ENCODE measurements around the gene TP53I11.

The TP53I11 gene

GRCh38 chr11:44939673-44940395 lies 10.8 kb downstream of the TP53I11 start:
- DNase-seq (ENCODE audit: low read depth): no peak

- no peak for DNase-seq (ENCODE audit: low read depth)
Measured at GRCh38 chr11:44938066-44938691, 12.5 kb downstream of the TP53I11 start.

DNA sequence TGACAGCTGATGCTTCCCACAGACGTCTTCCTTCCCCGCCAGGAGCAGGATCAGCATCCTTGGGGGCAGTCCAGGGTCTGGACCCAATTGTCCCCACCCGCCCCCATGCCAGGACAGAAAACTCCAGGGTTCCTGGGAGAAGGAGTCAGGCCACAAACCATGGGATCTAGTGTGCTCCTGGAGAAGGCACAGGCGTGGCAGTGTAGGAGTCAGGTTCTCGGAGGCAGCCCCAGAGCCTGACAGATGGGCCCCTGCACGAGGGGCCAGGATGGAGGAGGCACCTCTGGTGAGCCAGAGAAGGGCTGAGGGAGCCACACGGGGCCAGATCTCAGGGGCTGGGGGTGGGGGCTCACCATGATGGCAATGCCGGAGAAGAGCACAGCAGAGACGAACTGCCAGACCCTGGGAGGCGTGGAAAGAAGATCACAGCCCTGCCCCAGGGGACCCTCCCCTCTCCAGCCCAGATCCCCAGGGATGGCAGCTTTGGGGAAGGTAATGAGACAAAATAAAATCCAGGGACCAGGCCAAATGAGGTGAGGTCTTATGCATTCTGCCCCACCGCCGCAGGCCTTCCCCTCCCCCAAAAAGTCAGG lies 13.6 kb downstream of the TP53I11 start:
- DNase-seq (ENCODE audit: low read depth): no peak

DNA sequence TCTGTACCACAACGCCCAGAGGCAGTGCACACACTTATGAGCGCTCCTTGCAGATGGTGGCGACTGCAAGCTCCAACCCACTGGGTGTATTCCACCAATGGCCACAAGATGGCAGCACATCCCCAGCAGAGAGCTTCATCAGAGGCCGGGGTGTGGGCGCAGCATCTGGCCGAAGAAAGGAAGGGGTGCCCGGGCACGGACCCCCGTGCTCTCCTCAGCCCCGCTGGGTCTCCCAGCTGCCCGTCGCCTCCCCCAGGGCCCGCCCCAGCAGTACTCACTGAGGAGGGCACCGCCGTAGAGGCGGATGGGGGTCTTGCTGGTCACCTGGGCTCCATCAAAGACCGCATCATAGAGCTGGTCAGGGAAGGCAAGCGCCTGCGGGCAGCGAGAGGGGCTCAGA lies 14.2 kb downstream of the TP53I11 start:
- peak; percentile 64 for DNase-seq (ENCODE audit: low read depth)

DNA sequence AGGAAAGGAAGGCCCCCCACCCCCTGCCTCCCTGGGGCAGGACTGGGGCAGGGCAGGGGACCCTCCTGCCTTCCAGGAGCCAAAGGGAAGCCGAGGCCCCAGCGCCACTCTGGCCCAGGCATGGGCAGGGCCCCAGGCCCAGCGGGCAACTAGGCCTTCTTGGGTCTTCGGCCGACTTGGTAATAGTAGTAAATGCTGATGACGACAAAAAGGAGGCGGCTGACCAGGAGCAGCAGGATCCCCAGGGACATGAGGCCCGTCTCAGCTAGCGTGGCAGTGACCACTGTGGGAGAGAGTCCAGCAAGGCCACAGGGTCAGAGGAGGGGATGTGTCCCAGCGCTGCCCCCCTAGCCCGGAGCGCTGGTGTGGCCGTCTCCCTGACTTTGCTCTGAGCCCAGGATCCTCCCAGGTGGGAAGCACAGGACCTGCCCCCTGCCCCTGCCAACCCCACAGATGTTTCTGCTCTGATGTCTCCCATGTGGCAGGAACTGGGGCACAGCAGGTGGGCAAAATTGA lies 15.9 kb downstream of the TP53I11 start:
- no peak for DNase-seq (ENCODE audit: low read depth)

DNA sequence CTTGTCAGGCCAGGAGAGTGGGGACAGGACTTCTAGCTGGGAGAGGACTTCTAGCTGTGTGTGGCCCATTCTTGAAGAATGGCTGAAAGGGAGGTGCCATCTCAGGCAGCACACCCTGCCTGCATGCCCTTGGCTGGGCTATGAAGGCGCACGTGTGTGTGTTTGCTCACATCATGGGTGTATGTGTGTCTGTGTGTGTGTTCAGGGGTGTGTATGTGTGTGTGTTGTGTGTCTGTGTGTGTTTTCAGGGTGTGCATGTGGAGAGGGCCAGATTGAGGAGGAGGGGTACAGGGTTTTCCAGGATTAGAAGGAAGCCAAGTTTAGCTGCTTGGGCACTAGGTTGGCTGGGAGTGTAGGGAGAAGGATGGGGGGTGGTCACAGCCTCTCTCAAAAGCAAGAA lies 16.6 kb downstream of the TP53I11 start:
- no peak for DNase-seq (ENCODE audit: low read depth)

GRCh38 chr11:44931466-44931865 lies 19.2 kb downstream of the TP53I11 start:
- DNase-seq (ENCODE audit: low read depth): no peak

- DNase-seq (ENCODE audit: low read depth): no peak
Measured at GRCh38 chr11:44930588-44931302, 19.9 kb downstream of the TP53I11 start.

GRCh38 chr11:44928816-44929215 lies 21.9 kb downstream of the TP53I11 start:
- no peak for DNase-seq (ENCODE audit: low read depth)

- DNase-seq (ENCODE audit: low read depth): no peak
Measured at GRCh38 chr11:44928144-44928543, 22.5 kb downstream of the TP53I11 start.

- DNase-seq (ENCODE audit: low read depth): peak; percentile 42
Measured at GRCh38 chr11:44927174-44927661, 23.5 kb downstream of the TP53I11 start.

DNA sequence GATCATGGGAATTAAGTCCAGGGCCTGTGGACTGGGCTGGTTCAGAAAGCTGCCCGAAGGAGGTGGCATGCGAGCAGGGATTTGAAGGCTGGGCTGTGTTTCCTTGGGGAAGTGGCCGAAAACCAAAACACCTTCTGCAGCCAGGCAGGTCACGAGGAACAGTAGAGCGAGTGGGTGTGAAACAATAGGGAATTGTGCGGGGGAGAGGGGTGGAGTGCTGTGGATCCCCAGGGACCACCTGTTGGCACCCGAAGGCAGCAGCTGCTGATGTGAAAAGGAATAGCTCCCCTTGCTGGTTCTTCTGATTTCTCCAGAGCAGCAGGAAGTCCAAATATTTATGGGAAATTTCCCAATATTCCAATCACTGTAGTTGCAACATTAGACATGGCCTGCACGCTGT lies 24.6 kb downstream of the TP53I11 start:
- no peak for DNase-seq (ENCODE audit: low read depth)

DNA sequence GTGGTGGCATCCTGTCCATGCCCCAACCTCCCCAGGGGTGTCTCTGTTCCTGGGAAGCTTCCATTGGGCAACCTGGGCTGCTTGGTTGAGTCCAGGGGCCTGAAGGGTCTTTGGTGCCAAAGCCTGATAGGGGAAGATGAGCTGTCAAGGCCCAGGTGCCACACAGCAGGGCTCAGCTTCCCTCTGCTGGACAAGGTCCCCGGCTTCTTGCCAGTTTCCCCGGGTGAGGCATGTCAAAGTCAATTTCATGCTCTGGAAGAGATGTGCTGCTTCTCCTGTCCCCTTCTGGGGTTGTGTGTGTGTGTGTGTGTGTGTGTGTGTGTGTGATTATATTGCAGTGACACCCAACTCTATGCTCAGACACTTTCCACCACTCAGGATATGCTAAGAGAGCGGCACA lies 26.9 kb downstream of the TP53I11 start:
- no peak for DNase-seq (ENCODE audit: low read depth)

- no peak for DNase-seq (ENCODE audit: low read depth)
Measured at GRCh38 chr11:44923115-44923514, 27.6 kb downstream of the TP53I11 start.

DNA sequence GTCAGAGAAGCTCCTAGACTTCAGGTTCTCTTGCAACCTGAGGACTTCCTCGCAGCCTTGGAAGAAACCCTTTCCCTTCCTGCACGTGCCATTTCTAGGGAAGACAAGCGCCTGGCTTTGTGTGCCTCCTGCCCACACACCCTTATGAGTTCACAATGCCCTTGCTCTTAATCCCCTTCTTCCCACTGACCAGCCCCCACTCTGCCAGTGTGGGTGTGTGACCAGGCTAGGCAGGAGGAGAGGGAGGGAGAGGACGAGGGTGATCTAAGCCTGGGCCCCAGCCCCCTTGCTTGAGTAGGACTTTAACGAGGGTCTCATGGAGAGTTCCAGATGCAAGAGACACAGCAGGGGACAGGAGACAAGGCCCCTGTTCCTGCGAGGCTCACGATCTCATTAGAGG lies 30.2 kb downstream of the TP53I11 start:
- DNase-seq (ENCODE audit: low read depth): no peak

GRCh38 chr11:44917741-44918140 lies 32.9 kb downstream of the TP53I11 start:
- no peak for DNase-seq (ENCODE audit: low read depth)

GRCh38 chr11:44916801-44917385 lies 33.8 kb downstream of the TP53I11 start:
- DNase-seq (ENCODE audit: low read depth): no peak

DNA sequence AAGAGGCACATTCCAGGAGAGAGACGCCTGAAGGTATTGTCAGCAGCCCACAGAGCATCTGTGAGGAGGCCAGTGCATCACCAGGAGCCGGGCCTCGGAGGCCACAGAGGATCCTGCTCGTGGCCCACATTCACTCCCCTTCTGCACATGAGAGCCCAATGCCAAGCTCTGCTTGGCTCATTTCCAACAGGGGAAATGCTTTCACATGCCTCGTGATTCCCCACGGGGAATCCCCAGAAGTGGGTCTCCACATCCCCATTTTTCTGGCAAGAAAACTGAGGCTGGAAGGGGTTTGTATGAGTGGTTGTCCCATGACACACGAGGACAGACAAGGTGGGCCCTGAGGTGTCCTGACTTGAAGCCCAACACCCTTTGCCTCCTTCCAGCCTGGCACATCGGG lies 34.4 kb downstream of the TP53I11 start:
- no peak for DNase-seq (ENCODE audit: low read depth)

GRCh38 chr11:44915621-44916020 lies 35.1 kb downstream of the TP53I11 start:
- no peak for DNase-seq (ENCODE audit: low read depth)

GRCh38 chr11:44915004-44915403 lies 35.7 kb downstream of the TP53I11 start:
- no peak for DNase-seq (ENCODE audit: low read depth)

GRCh38 chr11:44914105-44914504 lies 36.6 kb downstream of the TP53I11 start:
- no peak for DNase-seq (ENCODE audit: low read depth)

DNA sequence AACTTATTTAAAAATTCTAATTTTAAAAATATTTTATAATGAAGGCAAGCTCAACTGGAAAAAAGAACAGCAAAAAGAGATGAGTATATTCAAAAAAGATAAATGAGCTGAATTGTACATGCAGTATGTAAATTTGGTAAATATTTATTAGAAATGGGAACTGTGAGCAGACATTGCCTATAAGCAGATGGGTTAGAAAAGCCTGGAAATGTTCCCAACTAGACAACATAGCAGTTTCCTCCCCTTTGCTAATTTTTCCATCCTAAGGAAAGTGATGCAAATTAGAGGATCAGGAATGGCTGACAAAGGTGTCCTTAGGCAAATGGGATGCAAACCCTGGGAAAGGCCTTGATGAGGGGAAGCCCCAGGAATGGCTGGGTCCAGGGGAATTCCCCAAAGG lies 37.2 kb downstream of the TP53I11 start:
- DNase-seq (ENCODE audit: low read depth): no peak
